Vagina (tissue), 2 donors: ENCODE results near the gene KRTAP12-4.

Source experiments
- POLR2A ChIP-seq, 2 donors: fragments of 450-650 bp; IDR thresholded peaks; one replicate each; pipeline ENCODE4 v1.6.1; 2017; ENCODE audit warnings: antibody characterized with exemption in 2 of 2, mild to moderate bottlenecking in 2 of 2, moderate library complexity in 2 of 2
- POLR2AphosphoS5 ChIP-seq, 2 donors: sonication (generic); formaldehyde crosslinking; IDR thresholded peaks; one replicate each; pipeline ENCODE4 v1.9.0; 2017; ENCODE audit warnings: antibody characterized with exemption in 2 of 2, mild to moderate bottlenecking in 2 of 2, low read depth in 1 of 2; ENCODE audit not compliant: insufficient read depth in 1 of 2
- TF ChIP-seq, protein P1 (sequence below), 3 experiments: fragments of 450-650 bp in 2 of 3; fragments of 200-600 bp in 1 of 3; sonication (generic) in 1 of 3; IDR thresholded peaks; one replicate each; pipeline ENCODE4 v1.5.1; 2017 to 2019; ENCODE audit warnings: antibody characterized with exemption in 3 of 3, mild to moderate bottlenecking in 2 of 3, moderate library complexity in 2 of 3

DNA sequence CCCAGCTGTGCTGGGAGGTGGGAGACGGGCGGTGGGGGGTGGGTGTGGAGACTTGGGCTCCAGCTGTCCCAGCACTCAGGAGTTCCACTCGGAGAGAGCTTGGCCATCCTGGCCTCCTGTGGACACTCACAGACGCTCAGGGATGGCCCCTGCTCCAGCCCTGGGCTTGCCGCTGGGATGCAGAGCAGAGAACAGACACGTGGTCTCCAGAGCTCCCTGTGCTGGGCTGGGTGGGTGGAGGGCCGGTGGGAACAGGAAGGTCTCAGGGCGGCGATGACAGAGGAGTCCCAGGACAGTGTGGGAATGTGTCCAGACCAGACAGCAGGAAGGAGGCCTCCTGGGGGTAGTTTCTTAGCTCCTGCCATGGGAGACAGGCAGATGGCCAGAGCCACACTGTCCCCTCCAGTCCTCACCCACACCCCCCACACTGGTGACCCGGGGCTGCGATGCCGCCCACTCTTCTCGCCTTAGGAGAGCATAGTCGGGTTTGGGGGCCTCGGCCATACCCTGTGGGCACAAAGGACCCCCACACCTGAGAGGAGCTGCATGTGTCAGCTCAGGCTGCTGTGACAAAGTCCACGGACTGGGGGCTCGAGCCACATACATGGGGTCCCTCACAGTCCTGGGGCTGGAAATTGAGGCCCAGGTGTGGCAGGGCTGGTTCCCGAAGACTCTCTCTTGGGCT lies 25.6 kb downstream of the KRTAP12-4 start:
- TF ChIP-seq POLR2A (IDR thresholded peaks at IDR 0.05) (no peak), POLR2AphosphoS5 (IDR thresholded peaks at IDR 0.05; ENCODE audit: insufficient read depth in 1 of 2, low read depth in 1 of 2) (no peak)
- TF ChIP-seq, protein P1, sequence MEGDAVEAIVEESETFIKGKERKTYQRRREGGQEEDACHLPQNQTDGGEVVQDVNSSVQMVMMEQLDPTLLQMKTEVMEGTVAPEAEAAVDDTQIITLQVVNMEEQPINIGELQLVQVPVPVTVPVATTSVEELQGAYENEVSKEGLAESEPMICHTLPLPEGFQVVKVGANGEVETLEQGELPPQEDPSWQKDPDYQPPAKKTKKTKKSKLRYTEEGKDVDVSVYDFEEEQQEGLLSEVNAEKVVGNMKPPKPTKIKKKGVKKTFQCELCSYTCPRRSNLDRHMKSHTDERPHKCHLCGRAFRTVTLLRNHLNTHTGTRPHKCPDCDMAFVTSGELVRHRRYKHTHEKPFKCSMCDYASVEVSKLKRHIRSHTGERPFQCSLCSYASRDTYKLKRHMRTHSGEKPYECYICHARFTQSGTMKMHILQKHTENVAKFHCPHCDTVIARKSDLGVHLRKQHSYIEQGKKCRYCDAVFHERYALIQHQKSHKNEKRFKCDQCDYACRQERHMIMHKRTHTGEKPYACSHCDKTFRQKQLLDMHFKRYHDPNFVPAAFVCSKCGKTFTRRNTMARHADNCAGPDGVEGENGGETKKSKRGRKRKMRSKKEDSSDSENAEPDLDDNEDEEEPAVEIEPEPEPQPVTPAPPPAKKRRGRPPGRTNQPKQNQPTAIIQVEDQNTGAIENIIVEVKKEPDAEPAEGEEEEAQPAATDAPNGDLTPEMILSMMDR (IDR thresholded peaks at IDR 0.05) = no peak
